ENCODE data around the gene ABHD11.

Gene ABHD11

GRCh38 chr7:73700581-73701134, 37.9 kb downstream of the ABHD11 start:
- DNase-seq = no peak

- no peak for DNase-seq
Measured at GRCh38 chr7:73700069-73700423, 38.6 kb downstream of the ABHD11 start.

- DNase-seq = no peak
Measured at GRCh38 chr7:73699370-73700068, 39.1 kb downstream of the ABHD11 start.

- no peak for DNase-seq
Measured at GRCh38 chr7:73698410-73698809, 40.2 kb downstream of the ABHD11 start.

- DNase-seq = no peak
Measured at GRCh38 chr7:73696372-73696771, 42.2 kb downstream of the ABHD11 start.

- DNase-seq = no peak
Measured at GRCh38 chr7:73690646-73691045, 48.0 kb downstream of the ABHD11 start.

DNA sequence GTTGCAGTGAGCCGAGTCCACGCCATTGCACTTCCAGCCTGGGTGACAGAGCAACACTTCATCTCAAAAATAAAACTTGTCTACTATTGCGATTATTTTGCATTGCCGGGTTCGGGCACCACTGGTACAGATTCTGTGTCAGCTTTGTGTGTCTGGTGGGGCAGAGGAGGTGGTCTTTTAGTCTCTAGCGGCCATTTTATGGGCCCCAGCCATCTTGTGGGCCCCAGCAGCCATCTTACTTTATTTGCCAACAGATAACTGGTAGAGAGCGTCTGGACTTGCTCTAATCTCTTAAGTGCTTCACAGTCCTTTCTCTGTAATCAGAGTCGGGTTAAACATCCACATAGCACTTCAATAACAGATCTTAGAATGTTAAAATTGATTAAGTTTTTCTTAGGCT, 50.3 kb downstream of the ABHD11 start:
- DNase-seq = no peak
